AG04450 (cell line): ENCODE measurements around the gene SERTAD1. TPM values are rescaled to one million over a fixed set of nuclear protein-coding genes. Genes with fewer than 3 reads are reported as not detected.

Source experiments
- CTCF ChIA-PET: fragments of 300-600, 350-600 bp; formaldehyde crosslinking; extraction: SDS; loops from one replicate; lab custom pipeline; 2022; ENCODE audit warnings: antibody characterized with exemption, inconsistent platforms; lab: Charles Lee
- POLR2A ChIA-PET: fragments of 350-600 bp; formaldehyde crosslinking; extraction: SDS; loops from one replicate; lab custom pipeline; 2021; ENCODE audit warnings: antibody characterized with exemption, inconsistent platforms; lab: Yijun Ruan, JAX
- DNase-seq: peaks from one replicate; pipeline ENCODE4 v3.0.0-alpha.2; 2011; ENCODE audit warnings: low read depth, low spot score
- H3K27ac ChIP-seq: one replicate; pipeline ENCODE4 v1.5.1; 2012; ENCODE audit warnings: low read depth, low read length, control low read depth
- H3K27me3 ChIP-seq: one replicate; pipeline ENCODE4 v1.6.0; 2012; ENCODE audit warnings: low read length; ENCODE audit not compliant: control insufficient read depth, insufficient read depth
- H3K4me3 ChIP-seq: 2 replicates; pipeline ENCODE4 v1.5.1; 2011; ENCODE audit warnings: mild to moderate bottlenecking, low read depth, low read length, control low read depth
- H3K9me3 ChIP-seq: 2 replicates; pipeline ENCODE4 v1.5.1; 2012; ENCODE audit warnings: low read length; ENCODE audit not compliant: control insufficient read depth, insufficient read depth
- polyA plus RNA-seq: library from polyadenylated mRNA; depleted of rRNA; stranded (reverse); fragments of >200 nt; gene quantifications from 2 replicates; pipeline ENCODE4 v1.2.3, GENCODE V29; 2011
- TF ChIP-seq, protein P1 (sequence below): IDR thresholded peaks from 2 replicates; pipeline ENCODE4 v1.5.1; 2011; ENCODE audit warnings: low read depth, low read length, control low read depth, inconsistent platforms

Gene SERTAD1
- polyA plus RNA-seq, 1 experiment, result 11.9 TPM

DNA sequence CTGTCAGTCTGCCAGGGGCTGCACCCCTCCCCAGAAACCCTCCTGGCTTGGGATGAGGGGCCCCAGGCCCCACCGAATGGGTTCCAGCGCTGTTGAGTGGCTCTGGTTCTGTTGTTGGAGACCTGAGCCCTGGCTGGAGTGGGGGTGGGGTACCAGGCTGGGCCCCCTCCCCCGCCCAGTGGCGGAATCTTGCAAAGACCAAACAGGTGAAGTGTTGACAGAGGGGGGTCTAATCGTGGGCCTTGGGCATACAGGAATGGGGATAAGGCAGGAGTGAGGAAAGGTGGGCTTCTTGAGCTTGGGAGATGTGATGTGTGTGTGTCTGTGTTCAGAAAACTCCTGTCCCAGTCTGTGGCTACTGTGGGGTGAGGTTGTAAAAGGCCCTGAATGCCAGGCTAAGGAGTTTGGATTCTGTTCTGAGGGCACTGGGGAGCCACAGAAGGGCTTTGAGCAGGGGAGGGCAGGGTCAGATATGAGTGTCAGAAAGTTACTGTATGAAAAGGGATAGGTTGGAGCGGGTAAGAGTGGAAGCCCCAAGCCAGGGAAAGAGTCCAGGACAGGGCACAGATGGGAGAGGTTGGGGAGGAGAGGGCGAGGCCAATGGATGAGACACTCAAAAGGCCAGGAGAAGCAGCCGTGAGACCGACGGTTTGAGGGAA lies 35.6 kb downstream of the SERTAD1 start, which contains the start of gene HIPK4:
HIPK4 (minus strand) TSS at position 98 of the 659 bp plus-strand sequence. CDS start 279 bp downstream, outside the sequence.
- no peak for DNase-seq

DNA sequence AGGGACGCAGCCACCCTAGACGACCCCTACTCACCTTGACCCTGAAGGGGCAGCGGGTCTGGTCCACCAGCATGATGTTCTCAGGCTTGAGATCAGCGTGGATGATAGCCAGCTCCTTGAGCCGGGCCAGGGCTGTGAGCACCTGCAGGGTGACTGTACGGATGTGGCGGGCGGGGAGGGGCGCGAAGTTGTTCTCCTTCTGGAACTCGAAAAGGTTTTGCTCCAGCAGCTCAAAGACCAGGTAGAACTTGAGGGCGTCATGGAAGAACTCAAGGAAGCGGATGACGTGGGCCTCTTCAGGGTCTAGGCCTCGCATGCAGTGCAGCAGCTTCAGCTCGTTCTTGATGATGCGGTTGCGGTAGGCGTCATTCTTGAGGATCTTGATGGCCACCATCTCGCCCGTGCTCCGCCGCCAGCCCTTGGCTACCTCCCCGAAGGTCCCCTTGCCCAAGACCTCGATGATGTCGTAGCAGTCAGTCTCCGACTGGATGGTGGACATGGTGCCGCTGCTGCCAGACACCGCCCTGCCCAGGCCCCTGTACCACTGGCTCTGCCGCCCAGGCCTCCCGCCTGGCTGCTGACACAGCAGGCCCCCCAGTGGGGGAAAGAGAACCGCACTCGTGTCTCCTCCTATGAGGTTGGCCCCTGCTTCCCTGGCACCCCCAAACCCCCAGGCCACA lies 36.2 kb downstream of the SERTAD1 start:
- Histone ChIP-seq H3K27ac (no peak overlapping the region), H3K4me3 (no peak overlapping the region), H3K27me3 (no peaks in the 10 kb centered on the region), H3K9me3 (no peaks in the 10 kb centered on the region)
- DNase-seq, result no peak
- TF ChIP-seq, protein P1, sequence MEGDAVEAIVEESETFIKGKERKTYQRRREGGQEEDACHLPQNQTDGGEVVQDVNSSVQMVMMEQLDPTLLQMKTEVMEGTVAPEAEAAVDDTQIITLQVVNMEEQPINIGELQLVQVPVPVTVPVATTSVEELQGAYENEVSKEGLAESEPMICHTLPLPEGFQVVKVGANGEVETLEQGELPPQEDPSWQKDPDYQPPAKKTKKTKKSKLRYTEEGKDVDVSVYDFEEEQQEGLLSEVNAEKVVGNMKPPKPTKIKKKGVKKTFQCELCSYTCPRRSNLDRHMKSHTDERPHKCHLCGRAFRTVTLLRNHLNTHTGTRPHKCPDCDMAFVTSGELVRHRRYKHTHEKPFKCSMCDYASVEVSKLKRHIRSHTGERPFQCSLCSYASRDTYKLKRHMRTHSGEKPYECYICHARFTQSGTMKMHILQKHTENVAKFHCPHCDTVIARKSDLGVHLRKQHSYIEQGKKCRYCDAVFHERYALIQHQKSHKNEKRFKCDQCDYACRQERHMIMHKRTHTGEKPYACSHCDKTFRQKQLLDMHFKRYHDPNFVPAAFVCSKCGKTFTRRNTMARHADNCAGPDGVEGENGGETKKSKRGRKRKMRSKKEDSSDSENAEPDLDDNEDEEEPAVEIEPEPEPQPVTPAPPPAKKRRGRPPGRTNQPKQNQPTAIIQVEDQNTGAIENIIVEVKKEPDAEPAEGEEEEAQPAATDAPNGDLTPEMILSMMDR, result no peak
- ChIA-PET POLR2A (interaction anchor here (0.5 kb wide), 1 partner anchor 181 kb away, joined by 3 read pairs; no protein-coding TSS in a partner anchor), CTCF (interaction anchor here (1.4 kb wide), 1 partner anchor 31 kb away, joined by 5 read pairs; no protein-coding TSS in a partner anchor)

More for the DNA sequence above, 35.6 kb downstream of the SERTAD1 start, which contains the start of gene HIPK4:
- Histone ChIP-seq H3K9me3 (no peaks in the 10 kb centered on the region), H3K27me3 (no peaks in the 10 kb centered on the region), H3K4me3 (no peak within 1 kb of the TSS), H3K27ac (no peak within 1 kb of the TSS)
- POLR2A ChIA-PET, result interaction anchor here (0.5 kb wide), 1 partner anchor 180 kb away, joined by 3 read pairs; no protein-coding TSS in a partner anchor
- CTCF ChIA-PET, result interaction anchor here (1.4 kb wide), 1 partner anchor 30 kb away, joined by 5 read pairs; no protein-coding TSS in a partner anchor
- TF ChIP-seq, protein P1, result no peak

DNA sequence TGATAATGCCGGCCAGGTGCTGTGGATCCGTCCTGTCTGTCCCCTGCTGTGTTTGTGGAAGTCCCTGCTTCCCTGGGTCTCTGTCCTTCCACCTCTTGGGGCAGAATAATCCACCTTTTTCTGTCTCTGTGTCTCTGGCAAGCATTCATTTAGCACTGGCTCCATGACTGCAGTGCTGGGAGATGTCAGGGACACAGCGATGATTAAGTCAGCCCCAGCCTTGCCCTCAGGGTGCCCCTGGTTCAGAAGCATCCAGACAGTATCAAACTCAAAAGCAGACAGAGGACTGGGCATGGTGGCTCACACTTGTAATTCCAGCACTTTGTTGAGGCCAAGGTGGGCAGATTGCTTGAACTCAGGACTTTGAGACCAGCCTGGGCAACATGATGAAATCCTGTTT lies 37.3 kb downstream of the SERTAD1 start:
- TF ChIP-seq, protein P1, result no peak
- no peaks in the 10 kb centered on the region; the same call in 1 of the 2 replicates for H3K9me3 ChIP-seq
- POLR2A ChIA-PET, result no interaction called here
- no peak overlapping the region for H3K4me3 ChIP-seq
- CTCF ChIA-PET, result interaction anchor here (1.4 kb wide), 1 partner anchor 32 kb away, joined by 5 read pairs; no protein-coding TSS in a partner anchor
- DNase-seq, result no peak
- H3K27me3 ChIP-seq, result no peaks in the 10 kb centered on the region
- no peak overlapping the region for H3K27ac ChIP-seq

DNA sequence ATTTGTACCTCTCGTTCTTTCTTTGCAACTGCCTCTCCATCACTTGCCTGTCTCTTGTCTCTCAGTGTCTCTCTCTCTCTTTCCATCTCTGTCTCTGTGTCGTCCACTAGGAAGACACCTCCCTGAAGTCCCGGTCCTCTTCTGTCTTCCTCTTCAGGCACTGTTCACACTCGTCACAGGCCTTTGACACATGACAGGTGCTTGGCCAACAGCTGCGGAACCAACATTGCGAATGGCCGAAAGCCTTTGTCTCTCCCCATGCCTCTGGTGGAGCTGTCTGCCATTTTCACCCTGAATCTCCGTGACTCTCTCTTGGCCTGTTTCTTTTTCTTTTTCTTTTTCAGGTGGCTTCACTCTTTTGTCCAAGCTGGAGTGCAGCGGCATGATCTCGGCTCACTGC lies 38.6 kb downstream of the SERTAD1 start:
- TF ChIP-seq, protein P1, result no peak
- ChIA-PET POLR2A (interaction anchor here (0.5 kb wide), 1 partner anchor 14 kb away, joined by 3 read pairs; no protein-coding TSS in a partner anchor), CTCF (interaction anchor here (0.8 kb wide), 1 partner anchor 33 kb away, joined by 5 read pairs; no protein-coding TSS in a partner anchor)
- Histone ChIP-seq H3K27ac (no peak overlapping the region), H3K27me3 (no peaks in the 10 kb centered on the region), H3K9me3 (no peaks in the 10 kb centered on the region; the same call in 1 of the 2 replicates), H3K4me3 (no peak overlapping the region)
- no peak for DNase-seq
